Stomach smooth muscle (tissue), 2 donors: ENCODE results near the gene DNAJC5.
"Not testable (repeated sequence)": the region's sequence is repeated elsewhere in the genome, so short reads cannot be mapped to it uniquely, and the experiment has no call there.

Experiments used
- H3K27ac ChIP-seq: one replicate; pipeline ENCODE4 v1.7.0; 2013; ENCODE audit warnings: mild to moderate bottlenecking, low read length, inconsistent platforms
- H3K27me3 ChIP-seq, 2 donors: one replicate each; pipeline ENCODE4 v1.7.0; 2013; ENCODE audit warnings: low read length in 2 of 2; ENCODE audit not compliant: insufficient read depth in 2 of 2, control insufficient read depth in 1 of 2
- H3K36me3 ChIP-seq, 2 donors: one replicate each; pipeline ENCODE4 v1.7.0; 2013; ENCODE audit warnings: low read length in 2 of 2; ENCODE audit not compliant: control insufficient read depth in 2 of 2, insufficient read depth in 2 of 2
- H3K4me1 ChIP-seq: one replicate; pipeline ENCODE4 v1.7.0; 2013; ENCODE audit warnings: low read length; ENCODE audit not compliant: control insufficient read depth, insufficient read depth
- H3K4me3 ChIP-seq, 2 donors: one replicate each; pipeline ENCODE4 v1.7.0; 2013; ENCODE audit warnings: low read length in 2 of 2
- H3K9ac ChIP-seq, 2 donors: one replicate each; pipeline ENCODE4 v1.7.0; 2013; ENCODE audit warnings: low read length in 2 of 2, mild to moderate bottlenecking in 1 of 2
- H3K9me3 ChIP-seq, 2 donors: one replicate each; pipeline ENCODE4 v1.7.0; 2013; ENCODE audit warnings: low read length in 2 of 2; ENCODE audit not compliant: control insufficient read depth in 2 of 2
- donor health status: healthy.
- donor health status: Pancreatic carcinoma.

The DNAJC5 gene

DNA sequence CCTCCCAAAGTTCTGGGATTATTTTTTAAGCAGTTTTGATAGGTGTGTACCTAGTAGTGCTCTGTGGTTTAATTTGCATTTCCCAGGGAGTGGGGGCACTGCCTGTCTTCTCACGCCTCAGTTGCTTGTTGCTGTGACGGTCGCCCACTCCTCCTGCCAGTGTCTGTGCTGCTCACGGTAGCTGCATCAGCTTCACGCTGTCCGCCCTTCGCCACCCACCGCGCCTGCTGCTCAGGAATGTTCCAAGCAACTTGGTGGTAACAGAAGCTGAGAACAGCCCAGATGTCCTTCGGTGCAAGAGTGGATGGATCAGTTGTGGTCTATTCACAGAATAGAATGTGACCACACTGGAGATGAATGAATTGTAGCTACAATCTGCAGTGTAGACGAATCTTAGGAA is 22.9 kb downstream of the DNAJC5 start:
- H3K27ac ChIP-seq = no peak overlapping the region
- no peak overlapping the region for H3K9ac ChIP-seq
- no peaks in the 10 kb centered on the region for H3K4me1 ChIP-seq
- H3K27me3 ChIP-seq = no peaks in the 10 kb centered on the region
- H3K36me3 ChIP-seq = peaks cover 0 to 4% of the 10 kb centered on the region in 2 donors
- H3K4me3 ChIP-seq = no peak overlapping the region
- H3K9me3 ChIP-seq = no peaks in the 10 kb centered on the region

- Histone ChIP-seq H3K36me3 (peaks cover 0 to 4% of the 10 kb centered on the region in 2 donors), H3K27me3 (no peaks in the 10 kb centered on the region), H3K4me3 (no peak overlapping the region), H3K9ac (no peak overlapping the region), H3K27ac (no peak overlapping the region), H3K4me1 (no peaks in the 10 kb centered on the region), H3K9me3 (no peaks in the 10 kb centered on the region)
Observed at GRCh38 chr20:63919130-63919529, 24.2 kb downstream of the DNAJC5 start.

DNA sequence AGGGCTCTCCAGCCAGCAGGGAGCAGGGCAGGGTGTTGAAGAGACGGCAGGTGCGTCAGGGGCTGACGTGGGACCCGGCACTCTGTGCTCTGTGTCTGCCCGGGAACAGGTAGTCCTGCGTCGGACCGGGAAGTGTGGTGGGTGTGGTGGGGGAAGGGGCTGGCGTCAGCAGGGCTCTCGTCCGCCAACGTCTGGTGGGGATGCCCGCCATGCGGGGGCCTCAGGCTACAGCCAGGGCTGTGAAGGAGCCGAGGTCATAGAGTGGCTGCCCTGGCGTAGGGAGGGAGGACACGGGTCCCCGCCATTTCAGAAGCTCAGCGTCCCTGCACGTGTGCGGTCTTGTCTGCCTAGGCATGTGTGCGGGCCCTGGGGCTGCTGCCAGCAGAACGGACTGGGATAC is 25.3 kb downstream of the DNAJC5 start:
- H3K27me3 ChIP-seq = no peaks in the 10 kb centered on the region
- H3K9ac ChIP-seq = no peak overlapping the region
- H3K9me3 ChIP-seq = no peaks in the 10 kb centered on the region
- no peak overlapping the region for H3K27ac ChIP-seq
- H3K4me3 ChIP-seq = no peak overlapping the region
- H3K4me1 ChIP-seq = no peaks in the 10 kb centered on the region
- peaks cover 0 to 4% of the 10 kb centered on the region in 2 donors for H3K36me3 ChIP-seq

GRCh38 chr20:63923651-63924050 is 28.7 kb downstream of the DNAJC5 start:
- Histone ChIP-seq H3K4me1 (no peaks in the 10 kb centered on the region), H3K36me3 (peaks cover 10 to 14% of the 10 kb centered on the region in 2 donors), H3K4me3 (no peak overlapping the region), H3K9ac (no peak overlapping the region), H3K27ac (no peak overlapping the region), H3K27me3 (no peaks in the 10 kb centered on the region), H3K9me3 (no peaks in the 10 kb centered on the region)

DNA sequence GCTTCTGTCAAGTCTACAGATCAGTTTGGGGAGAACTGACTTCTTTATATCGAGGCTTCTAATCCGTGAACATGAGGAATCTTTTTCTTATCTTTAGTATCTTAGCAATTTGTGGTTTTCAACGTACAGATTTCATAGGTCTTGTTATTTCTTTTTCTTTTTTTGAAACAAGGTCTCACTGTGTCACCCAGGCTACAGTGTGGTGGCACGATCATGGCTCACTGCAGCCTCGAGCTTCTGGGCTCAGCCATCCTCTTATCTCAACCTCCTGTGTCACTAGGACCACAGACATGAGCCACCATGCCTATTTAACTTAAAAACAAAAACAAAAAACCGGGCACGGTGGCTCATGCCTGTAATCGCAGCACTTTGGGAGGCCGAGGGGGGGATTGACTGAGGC is 29.3 kb downstream of the DNAJC5 start:
- H3K4me1 ChIP-seq = no peaks in the 10 kb centered on the region
- H3K9me3 ChIP-seq = no peaks in the 10 kb centered on the region
- H3K9ac ChIP-seq = no peak overlapping the region
- no peak overlapping the region for H3K4me3 ChIP-seq
- no peaks in the 10 kb centered on the region for H3K27me3 ChIP-seq
- H3K27ac ChIP-seq = no peak overlapping the region
- peaks cover 16 to 18% of the 10 kb centered on the region in 2 donors for H3K36me3 ChIP-seq

- H3K4me3 ChIP-seq = no peak overlapping the region
- no peaks in the 10 kb centered on the region for H3K27me3 ChIP-seq
- H3K36me3 ChIP-seq = peaks cover 23 to 30% of the 10 kb centered on the region in 2 donors
- H3K4me1 ChIP-seq = no peaks in the 10 kb centered on the region
- no peak overlapping the region for H3K27ac ChIP-seq
- H3K9ac ChIP-seq = no peak overlapping the region
- no peaks in the 10 kb centered on the region for H3K9me3 ChIP-seq
Observed at GRCh38 chr20:63926298-63926697, 31.4 kb downstream of the DNAJC5 start.

GRCh38 chr20:63929071-63929470 is 34.1 kb downstream of the DNAJC5 start:
- Histone ChIP-seq H3K27me3 (no peaks in the 10 kb centered on the region), H3K4me3 (no peak overlapping the region), H3K9me3 (no peaks in the 10 kb centered on the region), H3K4me1 (no peaks in the 10 kb centered on the region), H3K9ac (no peak overlapping the region), H3K27ac (no peak overlapping the region), H3K36me3 (peaks cover 37 to 49% of the 10 kb centered on the region in 2 donors)

GRCh38 chr20:63929473-63929883 is 34.6 kb downstream of the DNAJC5 start:
- not testable (repeated sequence) for H3K4me1 ChIP-seq, H3K27ac ChIP-seq, H3K9me3 ChIP-seq, H3K4me3 ChIP-seq, H3K27me3 ChIP-seq, H3K9ac ChIP-seq
- peaks cover 37 to 49% of the 10 kb centered on the region in 2 donors for H3K36me3 ChIP-seq

- H3K9ac ChIP-seq = no peak overlapping the region
- peaks cover 44 to 55% of the 10 kb centered on the region in 2 donors for H3K36me3 ChIP-seq
- H3K4me1 ChIP-seq = peaks cover 7% of the 10 kb centered on the region
- H3K27ac ChIP-seq = no peak overlapping the region
- H3K4me3 ChIP-seq = no peak overlapping the region
- no peaks in the 10 kb centered on the region for H3K27me3 ChIP-seq
- H3K9me3 ChIP-seq = no peaks in the 10 kb centered on the region
Observed at GRCh38 chr20:63930971-63931553, 36.1 kb downstream of the DNAJC5 start.

DNA sequence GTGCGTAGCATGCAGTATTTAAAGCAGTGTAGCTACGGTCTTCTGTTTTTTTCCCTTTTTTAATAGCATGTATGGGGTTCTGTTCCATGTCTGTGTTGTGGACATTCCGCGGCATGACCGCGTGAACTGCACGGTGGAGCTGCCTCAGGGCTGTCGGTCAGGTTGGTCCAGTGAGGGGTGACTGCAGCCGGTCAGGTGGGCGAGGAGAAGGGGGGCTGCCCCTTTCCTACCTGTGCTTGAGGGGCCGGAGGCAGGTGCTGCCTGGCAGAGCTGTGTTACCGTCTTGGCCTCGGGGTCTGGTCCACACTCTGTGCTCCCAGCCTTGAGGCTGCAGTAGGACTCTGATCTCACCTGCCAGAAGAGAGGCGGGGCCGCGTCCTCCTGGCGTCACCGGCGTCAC is 36.8 kb downstream of the DNAJC5 start:
- Histone ChIP-seq H3K4me1 (peaks cover 7% of the 10 kb centered on the region), H3K27ac (no peak overlapping the region), H3K9me3 (no peaks in the 10 kb centered on the region), H3K9ac (no peak overlapping the region), H3K36me3 (peaks cover 43 to 52% of the 10 kb centered on the region in 2 donors), H3K27me3 (no peaks in the 10 kb centered on the region), H3K4me3 (no peak overlapping the region)

GRCh38 chr20:63932606-63933160 is 37.8 kb downstream of the DNAJC5 start:
- Histone ChIP-seq H3K27me3 (no peaks in the 10 kb centered on the region), H3K36me3 (peaks cover 39 to 49% of the 10 kb centered on the region in 2 donors), H3K9ac (no peak overlapping the region), H3K4me1 (peaks cover 11% of the 10 kb centered on the region), H3K27ac (no peak overlapping the region), H3K9me3 (no peaks in the 10 kb centered on the region), H3K4me3 (no peak overlapping the region)
